GM12878 (cell line): ENCODE results near the gene RNF13. TPM values are rescaled to one million over a fixed set of nuclear protein-coding genes. Genes with fewer than 3 reads are reported as not detected.

Experiments
- ATAC-seq: fragments of 200-7000 bp; cut with Tn5 transposase; 3 replicates; pipeline ENCODE4 v1.9.1; 2020; ENCODE audit warnings: mild to moderate bottlenecking, moderate library complexity
- BruUV-seq: library from RNA; stranded (reverse); fragments of 400-500 nt; replicated peaks from 2 replicates; lab custom pipeline; 2021; lab: Mats Ljungman, UMichigan
- CTCF ChIA-PET: fragments of 300-600 bp; sonication (Branson Sonifier 250); formaldehyde crosslinking; extraction: SDS; loops from one replicate; lab custom pipeline; 2021; ENCODE audit warnings: inconsistent platforms; lab: Yijun Ruan, JAX
- POLR2A ChIA-PET: fragments of 350-600 bp; formaldehyde crosslinking; extraction: SDS; loops from one replicate; lab custom pipeline; 2021; ENCODE audit warnings: inconsistent platforms; lab: Charles Lee
- RAD21 ChIA-PET: fragments of 300-600 bp; sonication (Branson Sonifier 250); formaldehyde crosslinking; loops from one replicate; lab custom pipeline; 2023; ENCODE audit warnings: antibody characterized with exemption; ENCODE audit not compliant: unreplicated experiment; lab: Charles Lee
- SMC1A ChIA-PET: fragments of 300-600 bp; sonication (Branson Sonifier 250); formaldehyde crosslinking; loops from one replicate; lab custom pipeline; 2023; ENCODE audit not compliant: unreplicated experiment, uncharacterized antibody; lab: Charles Lee
- DNase-seq: peaks from one replicate; pipeline ENCODE4 v3.0.0-alpha.2; 2011; ENCODE audit warnings: low read depth, low spot score
- FAIRE-seq: peaks from 3 replicates; lab custom pipeline; 2011; peaks lifted over from hg19 to GRCh38; lab: Jason Lieb, UNC
- H2AFZ ChIP-seq: 2 replicates; pipeline ENCODE4 v1.6.0; 2011; ENCODE audit warnings: low read depth, low read length, control low read depth; ENCODE audit not compliant: control insufficient read depth
- H3K27ac ChIP-seq: 2 replicates; pipeline ENCODE4 v1.5.1; 2011; ENCODE audit warnings: control low read depth; ENCODE audit not compliant: control insufficient read depth, insufficient read depth
- H3K27me3 ChIP-seq, 2 experiments: replicated peaks in 1 of 2; 2 replicates each; pipeline versions ENCODE4 v1.6.0 to v1.6.1; 2011; ENCODE audit warnings: low read length in 1 of 2; ENCODE audit not compliant: control insufficient read depth in 2 of 2, insufficient read depth in 2 of 2
- H3K36me3 ChIP-seq, 2 experiments: 2 replicates each; pipeline ENCODE4 v1.5.1; 2011; ENCODE audit warnings: low read length in 1 of 2; ENCODE audit not compliant: control insufficient read depth in 2 of 2, insufficient read depth in 2 of 2
- H3K4me1 ChIP-seq: 2 replicates; pipeline ENCODE4 v1.6.1; 2011; ENCODE audit warnings: mild to moderate bottlenecking, low read length, moderate library complexity, mixed read lengths; ENCODE audit not compliant: control insufficient read depth, insufficient read depth
- H3K4me2 ChIP-seq: 2 replicates; pipeline ENCODE4 v1.6.0; 2011; ENCODE audit warnings: control low read depth; ENCODE audit not compliant: control insufficient read depth, insufficient read depth
- H3K4me3 ChIP-seq: fragments of 200-600 bp; sonication (generic); 2 replicates; pipeline ENCODE4 v1.5.1; 2016
- H3K79me2 ChIP-seq: 2 replicates; pipeline ENCODE4 v1.6.0; 2011; ENCODE audit warnings: low read length; ENCODE audit not compliant: control insufficient read depth, insufficient read depth
- H3K9ac ChIP-seq: 2 replicates; pipeline ENCODE4 v1.8.0; 2011; ENCODE audit warnings: low read length, control low read depth, mixed read lengths; ENCODE audit not compliant: control insufficient read depth, insufficient read depth
- H3K9me3 ChIP-seq: replicated peaks from 3 replicates; pipeline ENCODE4 v1.5.1; 2011; ENCODE audit warnings: mild to moderate bottlenecking, low read length; ENCODE audit not compliant: control insufficient read depth, insufficient read depth
- H4K20me1 ChIP-seq: 2 replicates; pipeline ENCODE4 v1.6.0; 2011; ENCODE audit not compliant: control insufficient read depth, insufficient read depth
- BMI1 ChIP-seq: fragments of 450-650 bp; IDR thresholded peaks from 2 replicates; pipeline ENCODE4 v1.6.1; 2016; ENCODE audit warnings: mild to moderate bottlenecking, moderate library complexity, borderline replicate concordance
- CHD4 ChIP-seq: fragments of 200-600 bp; sonication (generic); IDR thresholded peaks from 2 replicates; pipeline ENCODE4 v1.6.1; 2016; ENCODE audit warnings: mild to moderate bottlenecking
- CTCF ChIP-seq, 3 experiments: IDR thresholded peaks in 2 of 3; conservative IDR thresholded peaks in 1 of 3; 2 replicates each; pipeline ENCODE4 v1.5.1; 2011; ENCODE audit warnings: low read depth in 3 of 3, low read length in 3 of 3, mild to moderate bottlenecking in 3 of 3, control low read depth in 2 of 3, moderate library complexity in 2 of 3, inconsistent platforms in 1 of 3, mixed read lengths in 1 of 3; ENCODE audit not compliant: control insufficient read depth in 2 of 3, insufficient read depth in 1 of 3; ENCODE audit errors: extremely low read depth in 1 of 3
- LARP7 ChIP-seq: fragments of 450-650 bp; IDR thresholded peaks from 2 replicates; pipeline ENCODE4 v1.6.1; 2017; ENCODE audit warnings: mild to moderate bottlenecking
- RCOR1 ChIP-seq: conservative IDR thresholded peaks from 2 replicates; pipeline ENCODE4 v1.6.1; 2012; ENCODE audit warnings: low read depth, low read length, improper control_type of control experiment
- WGBS: methylation state at CpG from one replicate; pipeline ENCODE4 v1.1.6; 2016; ENCODE audit warnings: low lambda C conversion rate; ENCODE audit not compliant: insufficient replicate concordance, insufficient coverage; ENCODE audit errors: missing lambda C conversion rate; 5-methylcytosine and 5-hydroxymethylcytosine counted together
- in situ Hi-C: fragments of 300-500 bp; cut with MboI; formaldehyde crosslinking; loops from 9 replicates; pipeline ENCODE4 v1.14.3; 2018; ENCODE audit warnings: mixed read lengths
- intact Hi-C: fragments of 100-400 bp; cut with micrococcal nuclease; formaldehyde crosslinking; loops from one replicate; pipeline ENCODE4 v1.14.2; 2022; ENCODE audit not compliant: unreplicated experiment
- polyA plus RNA-seq, 11 experiments: library from polyadenylated mRNA; depleted of rRNA in 4 of 11; unstranded in 6 of 11; stranded (reverse) in 5 of 11; fragments of >200 nt; fragmentation: Nextera tagmentation in 4 of 11; fragmentation: Illumina TruSeq in 1 of 11; extraction: Ambion mirVana in 4 of 11; extraction: Trizol in 1 of 11; gene quantifications; 1 replicate in 1 of 11; 2 replicates in 10 of 11; pipeline versions ENCODE4 v1.2.1 to v1.2.3, GENCODE V29; 2011 to 2016; ENCODE audit warnings: inconsistent platforms in 2 of 11, missing spikeins in 2 of 11, low read depth in 1 of 11
- total RNA-seq, 4 experiments: library from RNA; depleted of rRNA in 3 of 4; stranded (reverse); fragments of >200 nt in 3 of 4; fragmentation: Illumina TruSeq in 1 of 4; extraction: Trizol in 1 of 4; gene quantifications; 2 replicates each; pipeline versions ENCODE4 v1.2.1 to v1.2.3, GENCODE V29; 2013 to 2021
- TF ChIP-seq, protein P1 (sequence below): fragments of 450-650 bp; formaldehyde crosslinking; IDR thresholded peaks from 2 replicates; pipeline ENCODE4 v1.4.0; 2022; ENCODE audit warnings: mild to moderate bottlenecking, moderate library complexity
- TF ChIP-seq, protein P2 (sequence below): IDR thresholded peaks from 2 replicates; pipeline ENCODE4 v1.6.1; 2011; ENCODE audit warnings: borderline replicate concordance, low read depth, mild to moderate bottlenecking, moderate library complexity, low read length; ENCODE audit not compliant: insufficient read depth, poor library complexity, severe bottlenecking
- TF ChIP-seq, protein P3 (sequence below): fragments of 450-650 bp; formaldehyde crosslinking; IDR thresholded peaks from 2 replicates; pipeline ENCODE4 v1.4.0; 2020; ENCODE audit warnings: mild to moderate bottlenecking, moderate library complexity

The RNF13 gene
- total and polyA plus RNA-seq, 10 of the 15 experiments (the other 5 are each of a cell fraction or from before 2014, with no cell fraction given), result 18.9 to 73.4 (median 36.7) TPM

DNA sequence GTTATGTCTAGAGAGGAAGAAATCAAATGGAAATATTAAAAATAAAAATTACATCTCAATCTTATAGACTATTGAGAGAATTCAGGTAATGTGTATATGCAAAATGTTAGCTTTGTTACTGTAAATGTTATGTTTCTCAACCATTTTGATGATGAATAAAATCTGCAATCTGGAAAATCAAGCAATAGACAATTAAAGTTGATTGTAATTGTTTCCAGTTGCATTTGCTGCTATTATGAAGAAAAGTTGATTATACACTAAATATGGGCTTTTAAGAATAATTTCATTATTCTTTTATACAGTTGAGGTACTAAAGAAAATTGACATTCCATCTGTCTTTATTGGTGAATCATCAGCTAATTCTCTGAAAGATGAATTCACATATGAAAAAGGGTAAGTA is 88.8 kb downstream of the RNF13 start (continued):
- TF ChIP-seq, protein P1, sequence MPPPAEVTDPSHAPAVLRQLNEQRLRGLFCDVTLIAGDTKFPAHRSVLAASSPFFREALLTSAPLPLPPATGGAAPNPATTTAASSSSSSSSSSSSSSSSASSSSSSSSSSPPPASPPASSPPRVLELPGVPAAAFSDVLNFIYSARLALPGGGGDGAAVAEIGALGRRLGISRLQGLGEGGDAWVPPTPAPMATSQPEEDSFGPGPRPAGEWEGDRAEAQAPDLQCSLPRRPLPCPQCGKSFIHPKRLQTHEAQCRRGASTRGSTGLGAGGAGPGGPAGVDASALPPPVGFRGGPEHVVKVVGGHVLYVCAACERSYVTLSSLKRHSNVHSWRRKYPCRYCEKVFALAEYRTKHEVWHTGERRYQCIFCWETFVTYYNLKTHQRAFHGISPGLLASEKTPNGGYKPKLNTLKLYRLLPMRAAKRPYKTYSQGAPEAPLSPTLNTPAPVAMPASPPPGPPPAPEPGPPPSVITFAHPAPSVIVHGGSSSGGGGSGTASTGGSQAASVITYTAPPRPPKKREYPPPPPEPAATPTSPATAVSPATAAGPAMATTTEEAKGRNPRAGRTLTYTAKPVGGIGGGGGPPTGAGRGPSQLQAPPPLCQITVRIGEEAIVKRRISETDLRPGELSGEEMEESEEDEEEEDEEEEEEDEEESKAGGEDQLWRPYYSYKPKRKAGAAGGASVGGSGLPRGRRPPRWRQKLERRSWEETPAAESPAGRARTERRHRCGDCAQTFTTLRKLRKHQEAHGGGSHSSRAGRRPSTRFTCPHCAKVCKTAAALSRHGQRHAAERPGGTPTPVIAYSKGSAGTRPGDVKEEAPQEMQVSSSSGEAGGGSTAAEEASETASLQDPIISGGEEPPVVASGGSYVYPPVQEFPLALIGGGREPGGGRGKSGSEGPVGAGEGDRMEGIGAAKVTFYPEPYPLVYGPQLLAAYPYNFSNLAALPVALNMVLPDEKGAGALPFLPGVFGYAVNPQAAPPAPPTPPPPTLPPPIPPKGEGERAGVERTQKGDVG, result no peak
- TF ChIP-seq CHD4, result no peak
- no peak for TF ChIP-seq RCOR1
- TF ChIP-seq, all 136 proteins: peak for 0

GRCh38 chr3:149902498-149903139 is 89.6 kb downstream of the RNF13 start:
- Histone ChIP-seq H3K36me3 (no peaks in the 10 kb centered on the region; a peak in 1 of 4 replicates), H4K20me1 (no peaks in the 10 kb centered on the region), H3K4me2 (no peak overlapping the region), H3K27ac (no peak overlapping the region), H3K9ac (no peak overlapping the region), H2AFZ (no peak overlapping the region), H3K9me3 (no peaks in the 10 kb centered on the region), H3K27me3 (no peaks in the 10 kb centered on the region), H3K4me3 (no peak overlapping the region), H3K4me1 (no peaks in the 10 kb centered on the region), H3K79me2 (no peaks in the 10 kb centered on the region)
- SMC1A ChIA-PET, result interaction anchor here (0.6 to 1.7 kb wide), 3 partner anchors 11 to 548 kb away, joined by 3 to 4 read pairs (median 3); no protein-coding TSS in a partner anchor
- FAIRE-seq, result no peak
- POLR2A ChIA-PET, result no interaction called here
- RAD21 ChIA-PET, result interaction anchor here (2.3 kb wide), 1 partner anchor 23 kb away, joined by 6 read pairs; no protein-coding TSS in a partner anchor
- CTCF ChIA-PET, result interaction anchor here (1.1 kb wide), 1 partner anchor 23 kb away, joined by 4 read pairs; no protein-coding TSS in a partner anchor
- intact Hi-C loops, result no loop called here
- 96% methylated on average over 3 of the region's 3 CpGs for WGBS
- in situ Hi-C loops, result no loop called here
- ATAC-seq, result no peak
- no peak for DNase-seq
- no TSS peak for BruUV-seq
- TF ChIP-seq CTCF (IDR thresholded peaks at IDR 0.05 in 2 of 3, conservative IDR thresholded peaks at IDR 0.05 in 1 of 3; ENCODE audit: control insufficient read depth in 2 of 3, extremely low read depth in 1 of 3, insufficient read depth in 1 of 3, low read depth in 3 of 3, low read length in 3 of 3) (peak in 1 of 3 experiments; percentile 22; a peak in 1 of 6 replicates), LARP7 (no peak), BMI1 (no peak)
- TF ChIP-seq, protein P2, sequence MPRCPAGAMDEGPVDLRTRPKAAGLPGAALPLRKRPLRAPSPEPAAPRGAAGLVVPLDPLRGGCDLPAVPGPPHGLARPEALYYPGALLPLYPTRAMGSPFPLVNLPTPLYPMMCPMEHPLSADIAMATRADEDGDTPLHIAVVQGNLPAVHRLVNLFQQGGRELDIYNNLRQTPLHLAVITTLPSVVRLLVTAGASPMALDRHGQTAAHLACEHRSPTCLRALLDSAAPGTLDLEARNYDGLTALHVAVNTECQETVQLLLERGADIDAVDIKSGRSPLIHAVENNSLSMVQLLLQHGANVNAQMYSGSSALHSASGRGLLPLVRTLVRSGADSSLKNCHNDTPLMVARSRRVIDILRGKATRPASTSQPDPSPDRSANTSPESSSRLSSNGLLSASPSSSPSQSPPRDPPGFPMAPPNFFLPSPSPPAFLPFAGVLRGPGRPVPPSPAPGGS, result no peak
- TF ChIP-seq, protein P3, sequence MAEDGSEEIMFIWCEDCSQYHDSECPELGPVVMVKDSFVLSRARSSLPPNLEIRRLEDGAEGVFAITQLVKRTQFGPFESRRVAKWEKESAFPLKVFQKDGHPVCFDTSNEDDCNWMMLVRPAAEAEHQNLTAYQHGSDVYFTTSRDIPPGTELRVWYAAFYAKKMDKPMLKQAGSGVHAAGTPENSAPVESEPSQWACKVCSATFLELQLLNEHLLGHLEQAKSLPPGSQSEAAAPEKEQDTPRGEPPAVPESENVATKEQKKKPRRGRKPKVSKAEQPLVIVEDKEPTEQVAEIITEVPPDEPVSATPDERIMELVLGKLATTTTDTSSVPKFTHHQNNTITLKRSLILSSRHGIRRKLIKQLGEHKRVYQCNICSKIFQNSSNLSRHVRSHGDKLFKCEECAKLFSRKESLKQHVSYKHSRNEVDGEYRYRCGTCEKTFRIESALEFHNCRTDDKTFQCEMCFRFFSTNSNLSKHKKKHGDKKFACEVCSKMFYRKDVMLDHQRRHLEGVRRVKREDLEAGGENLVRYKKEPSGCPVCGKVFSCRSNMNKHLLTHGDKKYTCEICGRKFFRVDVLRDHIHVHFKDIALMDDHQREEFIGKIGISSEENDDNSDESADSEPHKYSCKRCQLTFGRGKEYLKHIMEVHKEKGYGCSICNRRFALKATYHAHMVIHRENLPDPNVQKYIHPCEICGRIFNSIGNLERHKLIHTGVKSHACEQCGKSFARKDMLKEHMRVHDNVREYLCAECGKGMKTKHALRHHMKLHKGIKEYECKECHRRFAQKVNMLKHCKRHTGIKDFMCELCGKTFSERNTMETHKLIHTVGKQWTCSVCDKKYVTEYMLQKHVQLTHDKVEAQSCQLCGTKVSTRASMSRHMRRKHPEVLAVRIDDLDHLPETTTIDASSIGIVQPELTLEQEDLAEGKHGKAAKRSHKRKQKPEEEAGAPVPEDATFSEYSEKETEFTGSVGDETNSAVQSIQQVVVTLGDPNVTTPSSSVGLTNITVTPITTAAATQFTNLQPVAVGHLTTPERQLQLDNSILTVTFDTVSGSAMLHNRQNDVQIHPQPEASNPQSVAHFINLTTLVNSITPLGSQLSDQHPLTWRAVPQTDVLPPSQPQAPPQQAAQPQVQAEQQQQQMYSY (CRISPR knock-in tag), result no peak
